Left hindlimb (tissue), 1 donor: ENCODE results near the gene BRF1.

Experiments used
- DNase-seq: peaks from one replicate; pipeline ENCODE4 v3.0.0-alpha.2; 2018

The BRF1 gene

GRCh38 chr14:105257464-105257863 is 43.3 kb downstream of the BRF1 start:
- no peak for DNase-seq

DNA sequence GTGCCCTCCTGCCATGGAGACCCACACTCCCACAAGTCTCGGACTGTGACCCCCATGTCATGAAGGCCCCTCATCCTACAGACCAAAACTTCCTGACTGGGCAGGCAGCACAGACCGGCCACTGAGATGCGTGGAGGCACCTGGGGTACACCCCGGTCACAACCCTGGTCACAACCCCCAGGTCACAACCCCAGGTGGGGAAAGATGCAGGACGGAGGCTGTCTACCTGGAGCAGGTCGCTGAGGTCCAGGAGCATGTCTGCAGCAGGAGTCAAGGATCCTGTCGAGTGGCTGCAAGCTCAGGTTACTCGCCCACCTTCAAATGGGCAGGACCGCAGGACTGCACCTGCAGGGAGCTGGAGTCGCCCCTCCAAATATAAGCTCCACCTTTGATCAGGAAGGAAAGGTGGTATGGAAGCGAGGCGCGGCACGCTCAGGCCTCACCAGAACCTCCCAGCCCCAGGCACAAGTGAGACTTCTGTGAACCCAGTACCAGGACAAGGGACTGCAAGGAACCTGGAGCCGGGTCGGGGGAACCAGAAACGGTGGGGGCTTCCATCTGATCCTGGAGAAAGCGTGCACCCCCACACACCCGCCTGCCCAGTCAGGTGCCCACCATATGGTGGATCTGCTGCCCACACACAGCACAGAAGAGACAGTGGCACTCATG is 44.4 kb downstream of the BRF1 start:
- DNase-seq, result no peak

DNA sequence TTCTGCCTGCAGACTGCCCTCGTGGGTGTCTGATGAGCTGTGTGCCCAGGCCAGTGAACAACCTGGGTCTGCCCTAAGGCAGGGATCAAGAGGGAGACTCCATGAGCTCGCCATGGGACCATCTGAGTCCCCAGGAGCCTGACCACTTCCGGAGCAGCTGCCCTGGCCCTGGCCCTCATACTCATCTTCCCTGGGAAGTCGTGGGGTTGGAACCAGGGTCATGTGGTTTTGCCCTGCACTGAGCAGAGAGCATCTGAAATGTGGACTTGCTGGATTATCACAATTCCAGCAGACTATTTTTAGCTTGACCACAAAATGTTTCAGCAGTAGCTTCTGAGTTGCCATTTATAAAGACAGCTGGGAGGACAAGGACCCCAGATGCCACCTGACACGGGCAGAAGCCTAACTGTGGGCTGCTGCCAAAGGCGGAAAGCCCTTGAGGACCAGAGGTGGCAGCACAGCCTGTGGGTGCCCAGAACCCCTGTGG is 45.7 kb downstream of the BRF1 start:
- DNase-seq, result peak; percentile 64

DNA sequence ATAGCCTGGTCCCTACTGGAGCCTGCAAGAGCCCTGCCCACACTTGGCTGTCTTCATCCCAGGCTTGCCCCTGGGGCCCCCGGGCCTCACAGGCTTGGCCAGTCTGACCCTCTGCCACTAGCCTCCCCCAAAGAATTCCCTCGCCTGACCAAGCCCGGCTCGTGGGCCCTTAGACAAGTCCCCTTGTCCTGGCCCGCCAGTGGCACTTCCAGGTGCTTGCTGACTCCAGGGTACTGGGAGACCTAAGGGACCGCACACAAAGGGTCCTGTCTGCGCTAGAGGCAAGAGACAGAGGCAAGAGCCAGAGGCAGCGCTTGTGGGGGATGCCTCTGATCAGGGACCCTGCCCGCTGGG is 47.5 kb downstream of the BRF1 start:
- no peak for DNase-seq

- DNase-seq, result no peak
Measured at GRCh38 chr14:105252552-105253328, 48.1 kb downstream of the BRF1 start.

GRCh38 chr14:105251920-105252319 is 48.9 kb downstream of the BRF1 start:
- DNase-seq, result no peak

- DNase-seq, result no peak
Measured at GRCh38 chr14:105250986-105251385, 49.8 kb downstream of the BRF1 start.

GRCh38 chr14:105250008-105250366 is 50.8 kb downstream of the BRF1 start:
- no peak for DNase-seq

DNA sequence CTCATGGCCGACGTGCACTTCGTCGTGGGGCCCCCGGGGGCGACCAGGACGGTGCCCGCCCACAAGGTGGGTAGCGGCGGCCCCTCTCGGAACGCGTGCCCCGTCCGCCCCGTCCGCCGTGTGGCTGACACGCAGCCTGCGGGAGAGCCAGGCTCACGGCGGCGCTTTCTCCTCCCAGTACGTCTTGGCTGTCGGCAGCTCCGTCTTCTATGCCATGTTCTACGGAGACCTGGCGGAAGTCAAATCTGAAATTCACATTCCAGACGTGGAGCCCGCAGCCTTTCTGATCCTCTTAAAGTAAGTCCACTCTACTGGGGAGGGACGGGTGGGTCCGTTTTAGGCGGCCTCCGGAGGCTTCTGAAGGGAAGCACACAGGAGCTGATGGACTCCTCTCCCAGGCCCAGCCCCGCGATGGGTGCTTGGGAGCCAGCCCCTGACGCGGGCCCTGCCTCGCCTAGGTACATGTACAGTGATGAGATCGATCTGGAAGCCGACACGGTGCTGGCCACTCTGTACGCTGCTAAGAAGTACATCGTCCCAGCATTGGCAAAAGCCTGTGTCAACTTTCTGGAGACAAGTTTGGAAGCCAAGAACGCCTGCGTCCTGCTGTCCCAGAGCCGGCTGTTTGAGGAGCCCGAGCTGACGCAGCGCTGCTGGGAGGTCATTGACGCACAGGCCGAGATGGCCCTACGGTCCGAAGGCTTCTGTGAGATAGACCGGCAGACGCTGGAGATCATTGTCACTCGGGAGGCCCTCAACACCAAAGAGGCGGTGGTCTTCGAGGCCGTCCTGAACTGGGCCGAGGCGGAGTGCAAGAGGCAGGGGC is 51.4 kb downstream of the BRF1 start:
- DNase-seq, result peak; percentile 60

DNA sequence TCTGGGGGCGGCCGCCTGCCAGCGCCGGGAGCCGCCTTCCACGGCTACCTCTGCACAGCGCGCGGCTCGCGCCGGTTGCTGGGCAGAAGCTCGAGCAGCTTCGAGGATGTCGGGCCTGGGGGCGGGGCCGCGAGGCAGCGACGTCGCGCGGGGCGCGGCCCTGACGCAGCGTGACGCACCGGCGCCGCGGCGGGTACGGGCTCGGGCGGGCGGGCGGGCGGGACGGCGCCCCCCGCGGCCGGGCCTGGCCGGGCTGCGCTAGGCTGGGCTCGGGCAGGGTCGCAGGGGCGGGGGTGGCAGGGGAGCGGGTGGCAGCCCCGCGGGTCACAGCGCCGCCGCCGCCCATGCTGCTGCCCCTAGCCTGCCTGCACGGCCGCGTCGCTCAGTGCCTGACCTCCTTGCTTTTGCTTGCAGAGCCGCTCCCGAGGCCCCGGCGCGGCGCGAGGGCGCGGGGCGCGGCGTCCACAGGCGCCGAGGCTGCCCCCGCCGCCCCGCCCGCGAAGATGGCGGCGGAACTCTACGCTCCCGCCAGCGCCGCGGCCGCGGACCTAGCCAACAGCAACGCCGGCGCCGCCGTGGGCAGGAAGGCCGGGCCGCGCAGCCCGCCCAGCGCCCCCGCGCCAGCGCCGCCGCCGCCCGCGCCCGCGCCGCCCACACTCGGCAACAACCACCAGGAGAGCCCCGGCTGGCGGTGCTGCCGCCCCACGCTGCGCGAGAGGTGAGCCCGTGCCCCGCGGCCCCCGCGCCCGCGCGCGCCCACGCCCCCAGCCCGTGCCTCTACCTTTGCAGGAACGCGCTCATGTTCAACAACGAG is 52.2 kb downstream of the BRF1 start, which contains the start of gene BTBD6:
Gene BTBD6 (plus strand): TSS at position 166 of the 814 bp plus-strand sequence. CDS start 179 bp downstream, at position 345.
- peak; percentile 90 for DNase-seq

GRCh38 chr14:105247715-105248367 is 53.0 kb downstream of the BRF1 start:
- DNase-seq, result no peak

GRCh38 chr14:105247026-105247425 is 53.8 kb downstream of the BRF1 start:
- DNase-seq, result no peak

DNA sequence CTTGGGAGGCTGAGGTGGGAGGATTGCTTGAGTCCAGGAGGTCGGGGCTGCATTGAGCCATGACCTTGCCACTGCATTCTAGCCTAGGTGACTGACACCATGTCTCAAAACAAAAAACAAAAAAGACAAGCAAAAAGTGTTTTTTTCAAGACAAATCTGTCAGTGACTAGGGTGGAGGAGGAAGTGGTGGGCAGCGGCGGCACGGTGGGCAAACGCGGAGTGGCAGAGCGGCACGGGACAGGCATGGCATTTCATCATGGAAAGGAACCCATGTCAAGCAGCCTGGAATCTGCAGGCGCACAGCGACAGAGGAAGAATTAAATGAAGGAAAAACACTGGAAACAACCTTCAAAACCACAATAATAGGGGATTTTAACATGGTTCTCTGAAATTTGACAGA is 56.5 kb downstream of the BRF1 start:
- DNase-seq, result no peak

DNA sequence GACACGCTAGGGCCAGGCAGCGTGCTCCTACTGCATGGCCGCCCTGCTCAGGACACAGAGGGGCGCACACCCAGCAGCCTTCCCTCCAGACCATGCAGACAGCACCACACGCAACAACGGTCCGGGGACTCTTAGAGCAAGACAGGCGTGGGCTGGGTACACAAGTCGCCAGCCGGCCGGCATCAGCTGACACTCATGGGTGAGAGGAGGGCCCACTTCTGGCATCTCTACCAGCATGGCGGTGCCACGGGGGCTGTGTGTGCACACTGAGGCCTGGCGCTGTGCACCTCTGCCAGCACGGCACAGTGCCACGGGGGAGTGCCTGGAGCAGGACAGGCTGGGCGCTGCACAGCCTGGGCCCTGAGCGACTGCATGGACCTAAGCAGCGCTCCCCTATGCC is 59.2 kb downstream of the BRF1 start:
- no peak for DNase-seq

- no peak for DNase-seq
Measured at GRCh38 chr14:105240811-105241576, 59.8 kb downstream of the BRF1 start.

GRCh38 chr14:105229099-105229655 is 71.6 kb downstream of the BRF1 start:
- no peak for DNase-seq

DNA sequence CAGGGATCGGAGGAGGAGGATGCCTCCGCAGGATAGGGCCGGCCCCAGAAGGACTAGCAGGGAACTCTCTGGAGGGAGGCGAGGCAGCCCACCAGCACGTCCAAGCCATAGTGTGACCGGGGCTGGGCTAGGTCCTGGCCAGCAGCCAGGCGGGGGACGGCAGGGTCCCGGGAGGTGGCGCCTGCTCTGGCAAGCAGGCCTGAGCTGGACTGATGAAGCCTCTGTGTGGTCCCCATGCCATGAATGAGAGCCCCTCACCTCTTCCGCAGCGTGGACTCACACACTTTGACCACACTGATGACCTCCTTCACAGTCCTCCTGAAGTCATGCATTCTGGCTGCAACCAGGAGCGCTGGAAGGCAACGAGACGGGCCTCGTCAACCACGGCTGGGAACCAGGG is 72.2 kb downstream of the BRF1 start:
- DNase-seq, result no peak

DNA sequence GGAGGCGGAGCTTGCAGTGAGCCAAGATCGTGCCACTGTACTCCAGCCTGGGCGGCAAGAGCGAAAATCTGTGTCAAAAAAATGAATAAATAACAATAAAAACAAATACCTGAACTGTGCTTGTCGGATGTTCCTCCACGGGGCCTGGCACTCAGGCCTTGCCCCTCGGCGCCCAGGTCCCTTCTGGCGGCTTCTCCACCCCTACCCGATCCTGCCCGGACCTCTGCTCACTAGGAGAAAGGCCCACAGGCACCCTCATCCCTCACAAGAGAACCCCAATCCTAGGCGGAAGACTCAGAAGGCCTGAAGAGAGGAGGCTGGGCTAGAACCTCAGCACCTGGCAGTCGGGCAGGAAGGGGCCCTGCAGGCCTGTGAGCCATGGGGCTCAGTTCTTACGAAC is 73.5 kb downstream of the BRF1 start:
- DNase-seq, result no peak

GRCh38 chr14:105226198-105226597 is 74.6 kb downstream of the BRF1 start:
- no peak for DNase-seq

DNA sequence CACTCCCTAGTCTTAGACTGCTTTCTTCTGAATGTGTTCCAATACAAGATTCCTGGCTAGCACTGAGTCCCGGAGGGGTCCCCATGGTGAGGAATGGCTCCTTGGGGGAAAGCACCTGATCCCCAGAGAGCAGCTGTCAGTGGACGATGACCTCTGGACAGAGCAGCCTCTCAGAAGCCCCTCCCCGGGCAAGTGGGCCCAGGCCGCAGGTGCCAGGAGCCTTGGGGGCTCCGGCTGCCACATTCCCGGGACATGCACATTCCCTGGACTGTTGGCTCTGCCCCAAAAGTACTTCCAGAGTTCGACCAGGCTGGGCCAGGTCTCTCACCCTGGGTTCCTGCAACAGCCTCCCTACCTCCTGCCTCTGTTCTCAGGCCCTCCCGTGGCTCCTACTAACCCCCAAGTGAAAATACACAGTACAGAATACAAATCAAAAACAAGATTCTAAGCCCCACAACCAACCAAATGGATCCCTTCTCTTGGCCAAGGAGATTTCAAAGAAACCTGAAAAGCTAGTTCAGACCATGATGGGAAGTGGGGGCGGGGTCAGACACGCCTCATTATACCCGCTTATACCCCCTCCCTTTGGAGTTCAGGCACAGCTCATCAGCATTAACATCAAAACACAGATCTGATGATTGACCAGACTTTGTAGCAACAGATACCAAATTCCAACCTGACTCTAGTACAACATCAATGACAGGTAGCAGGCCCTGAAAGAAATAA is 75.8 kb downstream of the BRF1 start:
- DNase-seq, result no peak
